Stimulated activated CD8-positive, alpha-beta memory T cell treated with anti-CD3 and anti-CD28 coated beads, Interleukin-15, amount 100 ng/mL, for 4 hours (primary cell): Measurements from ENCODE around the gene ABCA6.
"Not testable (repeated sequence)": the region's sequence is repeated elsewhere in the genome, so short reads cannot be mapped to it uniquely, and the experiment has no call there.

Experiments used
- DNase-seq, 2 donors: peaks; one replicate each; pipeline ENCODE4 v3.0.0-alpha.2; 2020; ENCODE audit warnings: low read depth in 2 of 2

Gene ABCA6

DNA sequence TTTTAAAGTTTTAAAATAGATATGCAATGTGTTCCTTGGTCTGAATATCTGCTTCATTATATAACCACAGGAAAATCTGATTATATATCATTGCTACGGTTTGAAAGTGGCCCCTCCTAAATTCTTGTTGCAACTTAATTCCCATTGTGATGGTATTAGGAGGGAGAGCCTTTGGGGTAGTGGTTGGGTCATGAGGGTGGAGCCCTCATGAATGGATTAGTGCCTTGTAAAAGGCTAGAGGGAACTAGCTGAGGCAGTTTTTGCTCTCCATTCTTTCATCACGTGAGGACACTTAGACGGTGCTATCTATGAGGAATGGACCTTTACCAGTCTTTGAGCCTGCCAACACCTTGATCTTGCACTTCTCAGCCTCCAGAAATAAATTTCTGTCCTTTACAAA lies 7.6 kb downstream of the ABCA6 start:
- DNase-seq, result no peak

DNA sequence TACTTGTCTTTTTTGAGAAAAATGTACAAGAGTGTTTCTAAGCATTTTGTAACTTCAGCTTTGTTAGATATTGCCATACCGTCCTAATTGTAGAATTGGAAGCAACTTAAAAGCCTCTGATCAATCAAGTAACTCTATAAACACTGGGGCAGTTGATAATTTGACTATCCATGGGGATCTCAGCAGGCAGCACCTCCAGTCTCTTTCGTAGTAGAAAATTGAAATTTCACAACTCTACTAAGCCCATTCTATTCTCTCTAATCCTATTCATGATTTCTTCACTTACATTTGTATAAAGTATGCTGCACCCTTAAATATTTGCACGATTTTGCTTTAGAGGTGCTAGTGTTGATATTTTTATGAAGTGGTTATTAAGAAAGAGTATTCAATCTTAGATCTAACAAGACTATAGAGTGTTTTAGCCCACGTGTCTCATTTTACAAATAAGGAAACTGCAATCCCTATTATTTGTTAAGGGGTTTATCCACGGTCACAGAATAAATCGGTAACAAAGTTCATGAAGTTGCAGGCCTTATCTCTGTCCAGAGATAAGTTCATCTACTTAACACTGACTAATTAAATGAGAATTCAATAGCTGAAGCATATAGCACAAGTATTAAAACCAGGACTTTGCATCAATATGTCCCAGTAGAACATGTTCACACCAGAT lies 10.9 kb downstream of the ABCA6 start:
- no peak for DNase-seq

DNA sequence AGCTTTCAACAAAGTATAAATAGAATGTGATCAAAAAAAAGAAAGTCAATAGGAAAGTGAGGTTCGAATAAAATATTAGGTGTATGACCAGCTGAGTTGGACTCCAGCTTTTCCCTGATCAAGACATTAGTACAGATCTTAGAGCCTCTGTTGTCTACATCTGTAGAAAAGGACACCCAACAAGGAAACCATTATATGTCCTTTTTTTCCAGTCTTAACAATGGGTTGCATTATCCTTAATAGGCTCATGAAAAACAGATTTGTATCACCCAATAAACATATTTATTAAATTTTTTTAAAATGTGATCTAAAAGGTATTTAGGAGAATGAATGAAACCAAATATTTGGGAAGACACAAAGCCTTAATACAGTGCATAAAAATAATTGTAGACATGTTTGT lies 18.1 kb downstream of the ABCA6 start:
- no peak for DNase-seq

DNA sequence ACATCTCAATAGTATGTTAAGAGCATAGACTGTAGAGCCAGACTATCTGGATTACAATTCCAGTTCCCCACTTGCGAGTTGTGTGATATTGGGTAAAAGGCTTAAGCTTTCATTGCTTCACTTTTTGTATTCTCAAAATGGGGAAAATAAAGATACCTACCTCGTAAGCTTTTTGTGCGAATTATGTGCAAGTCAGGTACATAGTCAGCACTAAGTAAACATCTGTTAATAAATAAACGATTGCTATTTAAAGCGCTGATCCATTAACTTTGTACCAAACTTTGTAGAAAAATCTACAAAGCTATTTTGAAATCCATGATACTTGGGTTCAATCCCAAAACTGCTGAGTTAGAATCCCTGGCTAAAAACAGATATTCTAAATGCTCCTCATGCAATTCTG lies 19.6 kb downstream of the ABCA6 start:
- DNase-seq, result no peak

GRCh38 chr17:69117855-69118784 lies 23.6 kb downstream of the ABCA6 start:
- no peak for DNase-seq

GRCh38 chr17:69111794-69112193 lies 29.9 kb downstream of the ABCA6 start:
- DNase-seq, result no peak

DNA sequence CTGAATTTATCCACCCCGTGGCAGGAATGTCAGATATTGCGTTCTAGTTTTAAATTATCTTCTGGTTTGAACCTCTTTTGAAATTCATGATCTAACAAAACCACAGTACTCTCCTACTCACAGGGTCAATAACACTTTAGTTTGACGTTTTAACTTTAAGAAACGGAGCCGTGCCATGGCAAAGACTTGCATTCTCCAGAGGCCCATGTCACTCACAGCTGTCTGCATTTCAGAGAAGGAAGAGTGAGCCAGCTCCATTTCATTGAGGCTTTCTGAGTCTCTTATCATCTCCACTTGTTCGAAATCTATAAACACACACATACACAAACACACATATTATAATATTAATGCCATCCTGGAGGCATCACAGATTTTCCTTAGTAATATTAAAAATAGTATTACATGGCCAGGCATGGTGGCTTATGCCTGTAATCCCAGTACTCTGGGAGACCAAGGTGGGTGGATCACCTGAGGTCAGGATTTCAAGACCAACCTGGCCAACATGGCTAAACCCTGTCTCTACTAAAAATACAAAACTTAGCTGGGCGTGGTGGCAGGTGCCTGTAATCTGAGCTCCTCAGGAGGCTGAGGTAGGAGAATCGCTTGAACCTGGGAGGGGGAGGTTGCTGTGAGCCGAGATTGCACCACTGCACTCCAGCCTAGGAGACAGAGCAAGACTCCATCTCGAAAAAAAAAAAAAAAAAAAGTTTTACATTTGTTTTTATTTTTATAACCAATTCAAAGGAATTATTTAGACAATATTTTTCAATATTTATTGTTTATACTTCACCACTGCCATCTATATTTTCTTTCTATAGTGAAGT lies 35.6 kb downstream of the ABCA6 start:
- DNase-seq, result no peak

DNA sequence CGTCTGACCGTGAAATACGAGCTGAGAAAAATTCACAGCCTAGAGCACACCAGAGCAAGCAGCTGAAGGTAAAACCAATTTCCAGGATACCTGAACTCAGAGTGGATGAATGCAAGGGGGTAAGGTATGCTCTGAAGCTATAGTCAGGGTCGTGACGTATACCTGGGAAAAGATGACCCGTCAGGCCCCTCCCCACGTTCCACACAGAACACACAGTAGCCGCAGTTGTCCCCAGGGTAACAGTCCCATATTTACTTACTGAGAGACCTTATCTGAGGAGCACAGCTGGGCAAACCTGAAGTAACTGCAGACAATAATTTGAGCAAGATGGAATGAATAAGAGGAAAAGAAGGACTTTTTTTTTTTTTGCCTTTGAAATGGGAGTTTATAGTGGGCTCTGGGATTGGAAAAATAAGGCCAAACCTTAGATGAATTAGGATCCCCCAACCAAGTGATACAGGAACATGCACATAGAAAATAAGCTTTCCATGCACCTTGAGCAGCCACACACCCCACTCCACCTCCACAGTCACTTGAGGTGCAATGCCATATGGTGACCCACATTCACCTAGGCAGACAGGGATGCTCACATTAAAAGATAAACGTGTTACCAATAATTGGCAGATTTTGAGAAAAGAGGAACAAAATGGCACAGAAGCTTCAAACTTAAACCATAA lies 38.0 kb downstream of the ABCA6 start:
- DNase-seq, result no peak

DNA sequence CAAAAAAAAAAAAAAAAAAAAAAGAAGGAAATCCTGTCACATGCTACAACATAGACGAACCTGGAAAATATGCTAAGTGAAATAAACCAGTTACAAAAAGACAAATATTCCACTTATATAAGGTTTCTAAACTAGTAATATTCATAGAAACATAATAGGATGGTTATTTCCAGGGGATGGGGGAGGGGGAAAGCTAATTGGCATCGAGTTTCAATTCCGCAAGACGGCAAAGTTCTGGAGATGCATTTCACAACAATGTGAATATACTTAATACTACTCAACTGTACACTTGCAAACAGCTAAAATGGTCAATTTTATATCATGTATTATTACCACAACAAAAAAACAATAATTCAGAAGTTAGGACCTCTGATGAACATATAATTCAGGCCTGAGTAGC lies 43.1 kb downstream of the ABCA6 start:
- DNase-seq, result no peak

DNA sequence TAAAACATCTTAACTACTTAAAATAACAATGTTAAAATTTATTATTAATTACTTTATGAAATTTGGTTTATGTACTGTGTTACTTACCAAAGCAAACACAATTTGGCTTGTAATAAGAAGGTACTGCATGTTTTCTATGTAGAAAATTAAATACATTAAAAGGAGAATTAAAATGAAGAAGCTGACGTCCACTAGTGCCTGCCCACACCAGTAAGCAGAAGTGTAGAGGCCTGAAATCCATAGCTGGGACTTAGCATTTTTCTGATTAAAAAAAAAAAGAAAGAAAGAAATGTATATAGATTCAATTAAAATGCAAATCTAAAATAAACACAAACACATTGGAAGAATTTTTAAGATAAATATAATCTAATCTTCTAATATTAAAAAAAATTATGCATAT lies 45.2 kb downstream of the ABCA6 start:
- no peak for DNase-seq

DNA sequence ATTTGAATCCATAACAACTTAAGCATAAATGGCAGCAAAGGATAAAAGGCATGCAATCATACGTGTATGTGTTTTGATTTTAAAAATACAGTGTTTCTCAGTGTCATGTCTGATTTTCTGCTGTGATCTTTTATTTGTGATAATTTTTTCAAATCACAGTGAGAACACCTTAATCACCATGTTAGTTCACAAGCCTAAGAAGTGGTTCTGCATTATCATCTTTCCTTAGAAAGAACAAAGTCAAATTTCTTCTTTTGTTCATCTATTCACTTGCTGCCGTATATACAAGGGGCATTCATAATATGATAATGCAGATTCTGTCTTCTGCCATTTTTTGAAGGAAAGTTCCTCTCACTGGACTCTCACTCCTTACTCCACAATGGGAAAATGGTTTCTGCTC lies 47.7 kb downstream of the ABCA6 start:
- DNase-seq, result no peak

DNA sequence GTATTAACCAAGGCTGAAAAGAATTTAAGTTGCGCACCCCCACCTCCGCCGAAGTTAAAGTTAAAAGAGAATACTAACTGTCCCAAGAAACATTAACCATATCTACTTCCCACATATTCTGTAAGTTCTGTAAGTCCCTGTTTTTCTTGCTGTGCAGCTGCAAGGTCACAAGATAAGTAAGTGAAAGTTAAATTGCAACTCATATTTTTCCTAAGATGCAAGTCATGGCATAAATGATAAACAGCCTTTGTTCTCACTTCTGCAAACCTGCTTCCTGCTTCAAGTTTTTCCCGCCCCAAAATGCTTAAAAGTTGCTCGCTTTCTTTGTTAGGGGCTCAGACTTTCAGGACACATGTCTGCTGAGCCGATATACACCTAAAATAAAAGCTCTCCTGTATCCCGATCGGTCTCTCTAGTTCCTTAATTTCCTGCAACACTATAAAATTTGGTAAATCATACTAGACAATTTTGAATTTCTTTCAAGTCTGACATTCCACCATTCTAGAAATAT lies 48.4 kb downstream of the ABCA6 start:
- DNase-seq, result no peak

DNA sequence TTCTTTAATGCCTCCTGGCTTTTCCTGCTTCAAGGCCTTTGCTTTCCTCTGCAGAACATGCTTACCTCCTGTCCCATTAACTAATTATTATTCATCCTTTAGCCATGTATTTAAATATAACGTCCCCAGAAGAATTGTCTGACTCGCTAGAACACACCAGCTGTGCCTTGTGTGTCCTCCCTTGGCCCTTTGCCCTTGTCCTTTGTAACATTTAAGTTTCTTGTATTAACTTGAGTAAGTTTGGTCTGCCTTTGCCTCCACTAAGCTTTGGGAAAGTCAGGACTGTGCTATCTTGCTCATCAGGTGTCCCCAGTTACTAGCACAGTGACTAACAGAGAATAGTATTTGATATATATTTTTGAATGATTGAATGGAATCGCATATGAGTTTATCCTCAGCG lies 51.3 kb downstream of the ABCA6 start:
- DNase-seq, result no peak

DNA sequence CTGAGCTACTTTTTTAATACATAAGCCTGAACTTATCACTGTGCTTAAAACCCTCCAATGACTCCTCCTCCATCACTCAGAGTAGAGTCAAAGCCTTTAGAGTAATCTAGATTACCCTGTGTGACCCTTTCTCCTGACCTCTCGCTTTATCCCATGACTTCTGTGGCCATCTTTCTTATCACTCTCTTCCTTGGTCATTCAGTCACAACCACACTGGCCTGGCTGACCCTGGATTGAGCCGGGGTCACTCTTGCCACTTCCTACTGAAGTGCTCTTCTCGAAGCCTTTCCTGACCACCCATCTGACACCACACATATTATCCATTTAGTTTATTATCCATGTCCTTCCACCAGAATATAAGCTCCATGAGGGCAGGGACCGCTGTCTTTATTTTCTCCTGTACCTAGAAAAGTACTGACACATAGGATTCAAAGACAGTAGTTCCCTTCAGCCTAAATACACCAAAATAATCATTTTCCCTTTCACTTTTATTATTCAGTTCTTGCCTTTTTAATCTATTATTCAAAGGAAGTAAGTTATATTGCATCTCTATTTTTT lies 53.0 kb downstream of the ABCA6 start:
- no peak for DNase-seq

- no peak for DNase-seq
Observed at GRCh38 chr17:69086641-69087040, 55.1 kb downstream of the ABCA6 start.

GRCh38 chr17:69084911-69085310 lies 56.8 kb downstream of the ABCA6 start:
- no peak for DNase-seq

- DNase-seq, result no peak
Observed at GRCh38 chr17:69082696-69083095, 59.0 kb downstream of the ABCA6 start.

DNA sequence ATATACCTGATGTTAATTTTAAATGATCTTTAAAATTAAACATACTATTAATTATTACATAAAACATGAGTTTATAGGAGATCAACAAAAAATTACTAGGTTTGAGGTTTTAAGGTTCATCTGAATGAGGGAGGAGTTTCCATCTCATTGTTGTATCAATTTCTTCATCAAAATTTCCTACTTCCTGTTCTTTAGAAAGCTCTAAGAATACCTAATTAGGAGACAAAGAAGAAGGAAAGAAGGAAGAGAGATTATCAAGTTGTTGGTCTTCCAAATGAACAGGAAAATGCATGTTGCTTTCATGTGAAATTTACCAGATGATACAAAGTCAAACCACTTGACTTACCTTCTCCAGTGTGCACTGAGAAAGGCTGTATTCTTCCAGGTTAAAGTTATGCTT lies 62.8 kb downstream of the ABCA6 start:
- no peak for DNase-seq

DNA sequence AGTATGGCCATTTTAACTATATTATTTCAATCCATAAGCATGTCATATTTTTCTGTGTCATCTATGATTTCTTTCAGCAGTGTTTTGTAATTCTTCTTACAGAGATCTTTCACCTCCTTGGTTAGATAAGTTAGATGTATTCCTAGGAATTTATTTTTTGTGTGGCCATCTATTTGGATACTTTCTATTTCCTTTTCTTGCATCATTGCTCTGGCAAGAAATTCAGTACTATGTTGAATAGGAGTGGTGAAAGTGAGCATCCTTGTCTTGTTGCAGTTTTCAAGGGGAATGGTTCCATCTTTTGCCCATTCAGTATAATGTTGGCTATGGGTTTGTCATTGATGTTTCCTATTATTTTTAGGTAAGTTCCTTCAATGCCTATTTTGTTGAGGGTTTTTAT lies 65.9 kb downstream of the ABCA6 start:
- DNase-seq, result no peak

DNA sequence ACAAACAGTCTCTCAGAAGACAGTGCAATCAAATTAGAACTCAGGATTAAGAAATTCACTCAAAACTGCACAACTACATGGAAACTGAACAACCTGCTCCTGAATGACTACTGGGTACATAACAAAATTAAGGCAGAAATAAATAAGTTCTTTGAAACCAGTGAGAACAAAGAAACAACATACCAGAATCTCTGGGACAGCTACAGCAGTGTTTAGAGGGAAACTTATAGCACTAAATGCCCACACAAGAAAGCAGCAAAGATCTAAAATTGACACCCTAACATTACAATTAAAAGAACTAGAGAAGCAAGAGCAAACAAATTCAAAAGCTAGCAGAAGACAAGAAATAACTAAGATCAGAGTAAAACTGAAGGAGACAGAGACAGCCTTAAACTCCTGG lies 68.3 kb downstream of the ABCA6 start:
- not testable (repeated sequence) for DNase-seq

GRCh38 chr17:69072803-69073256 lies 68.9 kb downstream of the ABCA6 start:
- DNase-seq, result not testable (repeated sequence)
